Measurements from ENCODE around the gene EXOG. TPM values are rescaled to one million over a fixed set of nuclear protein-coding genes. Genes with fewer than 3 reads are reported as not detected.
A peak's percentile ranks its signal among the peaks of the same experiment; 100 is the strongest.

The EXOG gene
- total RNA-seq, 2 experiments from 2014 or later, result 11.7 to 13.0 TPM

- H3K27me3 Mint-ChIP-seq, result no peaks in the 10 kb centered on the region
- no peak overlapping the region for H3K27ac Mint-ChIP-seq
- H3K4me1 Mint-ChIP-seq (ENCODE audit: low read depth), result peaks cover 4% of the 10 kb centered on the region
- no peak for DNase-seq
- ChIA-PET POLR2A (no interaction called here), CTCF (no interaction called here)
- intact Hi-C loops (cut with micrococcal nuclease), result loop anchor here (5.0 kb wide), 1 partner anchor 359 kb away; no protein-coding TSS in a partner anchor
- H3K4me3 Mint-ChIP-seq, result no peak overlapping the region
- H3K9me3 Mint-ChIP-seq, result no peaks in the 10 kb centered on the region
- peaks cover 2% of the 10 kb centered on the region for H3K36me3 Mint-ChIP-seq
Observed at GRCh38 chr3:38476157-38476756, 19.9 kb upstream of the EXOG start.

- peaks cover 8% of the 10 kb centered on the region for H3K36me3 Mint-ChIP-seq
- POLR2A ChIA-PET, result no interaction called here
Observed at GRCh38 chr3:38477057-38477820, 18.9 kb upstream of the EXOG start.

GRCh38 chr3:38477839-38478450, 18.2 kb upstream of the EXOG start:
- no peaks in the 10 kb centered on the region for H3K4me1 Mint-ChIP-seq (ENCODE audit: low read depth)
- H3K27me3 Mint-ChIP-seq, result no peaks in the 10 kb centered on the region
- ChIA-PET CTCF (interaction anchor here (6.8 kb wide), 1 partner anchor 132 kb away, joined by 75 read pairs; the partner anchor contains the start of gene XYLB), POLR2A (no interaction called here)
- H3K27ac Mint-ChIP-seq, result no peak overlapping the region
- peaks cover 10% of the 10 kb centered on the region for H3K36me3 Mint-ChIP-seq
- no peaks in the 10 kb centered on the region for H3K9me3 Mint-ChIP-seq
- intact Hi-C loops (cut with micrococcal nuclease), result loop anchor here (2.0 to 5.0 kb wide), 2 partner anchors 131 to 361 kb away; partner anchors contain the start of gene XYLB
- DNase-seq, result no peak
- H3K4me3 Mint-ChIP-seq, result no peak overlapping the region

More at GRCh38 chr3:38477057-38477820, 18.9 kb upstream of the EXOG start:
- Mint-ChIP-seq H3K27ac (no peak overlapping the region), H3K4me1 (ENCODE audit: low read depth) (peaks cover 2% of the 10 kb centered on the region), H3K27me3 (no peaks in the 10 kb centered on the region), H3K9me3 (no peaks in the 10 kb centered on the region), H3K4me3 (no peak overlapping the region)
- intact Hi-C loops (cut with micrococcal nuclease), result loop anchor here (5.0 kb wide), 1 partner anchor 360 kb away; no protein-coding TSS in a partner anchor
- CTCF ChIA-PET, result interaction anchor here (6.8 kb wide), 1 partner anchor 132 kb away, joined by 75 read pairs; the partner anchor contains the start of gene XYLB
- DNase-seq, result no peak

- no peak overlapping the region for H3K4me3 Mint-ChIP-seq
- no peak overlapping the region for H3K27ac Mint-ChIP-seq
- intact Hi-C loops (cut with micrococcal nuclease), result loop anchor here (2.0 to 5.0 kb wide), 2 partner anchors 132 to 362 kb away; partner anchors contain the start of gene XYLB
- no peaks in the 10 kb centered on the region for H3K9me3 Mint-ChIP-seq
- no peak for DNase-seq
- no peaks in the 10 kb centered on the region for H3K4me1 Mint-ChIP-seq (ENCODE audit: low read depth)
- no peaks in the 10 kb centered on the region for H3K27me3 Mint-ChIP-seq
- ChIA-PET CTCF (interaction anchor here (1.0 to 6.8 kb wide), 5 partner anchors 11 to 133 kb away, joined by 3 to 75 read pairs (median 13); partner anchors contain the start of gene XYLB), POLR2A (no interaction called here)
- H3K36me3 Mint-ChIP-seq, result peaks cover 16% of the 10 kb centered on the region
Observed at GRCh38 chr3:38478901-38479300, 17.2 kb upstream of the EXOG start.

GRCh38 chr3:38479431-38480092, 16.6 kb upstream of the EXOG start:
- POLR2A ChIA-PET, result no interaction called here
- Mint-ChIP-seq H3K9me3 (no peaks in the 10 kb centered on the region), H3K27me3 (no peaks in the 10 kb centered on the region), H3K27ac (no peak overlapping the region), H3K4me3 (no peak overlapping the region), H3K4me1 (ENCODE audit: low read depth) (no peaks in the 10 kb centered on the region), H3K36me3 (peaks cover 16% of the 10 kb centered on the region)
- intact Hi-C loops (cut with micrococcal nuclease), result loop anchor here (2.0 to 5.0 kb wide), 3 partner anchors 133 to 362 kb away; partner anchors contain the start of genes ACAA1, MYD88 and XYLB
- CTCF ChIA-PET, result interaction anchor here (0.5 to 6.8 kb wide), 28 partner anchors 10 to 515 kb away, joined by 3 to 75 read pairs (median 4); partner anchors contain the start of genes ACAA1, ACVR2B, EXOG and XYLB
- peak; percentile 58 for DNase-seq

- H3K4me3 Mint-ChIP-seq, result no peak overlapping the region
- peaks cover 18% of the 10 kb centered on the region for H3K36me3 Mint-ChIP-seq
- no peaks in the 10 kb centered on the region for H3K9me3 Mint-ChIP-seq
- H3K27me3 Mint-ChIP-seq, result no peaks in the 10 kb centered on the region
- DNase-seq, result no peak
- intact Hi-C loops (cut with micrococcal nuclease), result loop anchor here (5.0 kb wide), 1 partner anchor 343 kb away; the partner anchor contains the start of genes ACAA1 and MYD88
- no peaks in the 10 kb centered on the region for H3K4me1 Mint-ChIP-seq (ENCODE audit: low read depth)
- H3K27ac Mint-ChIP-seq, result no peak overlapping the region
- ChIA-PET CTCF (interaction anchor here (0.5 to 6.8 kb wide), 33 partner anchors 10 to 515 kb away, joined by 3 to 75 read pairs (median 4); partner anchors contain the start of genes ACAA1, ACVR2B, EXOG and XYLB), POLR2A (no interaction called here)
Observed at GRCh38 chr3:38480093-38480445, 16.1 kb upstream of the EXOG start.

- POLR2A ChIA-PET, result no interaction called here
- Mint-ChIP-seq H3K27me3 (no peaks in the 10 kb centered on the region), H3K4me3 (no peak overlapping the region), H3K9me3 (no peaks in the 10 kb centered on the region), H3K27ac (no peak overlapping the region), H3K36me3 (peaks cover 18% of the 10 kb centered on the region), H3K4me1 (ENCODE audit: low read depth) (no peaks in the 10 kb centered on the region)
- intact Hi-C loops (cut with micrococcal nuclease), result loop anchor here (5.0 kb wide), 1 partner anchor 344 kb away; the partner anchor contains the start of genes ACAA1 and MYD88
- no peak for DNase-seq
- CTCF ChIA-PET, result interaction anchor here (1.0 to 6.8 kb wide), 19 partner anchors 9 to 506 kb away, joined by 3 to 75 read pairs (median 8); partner anchors contain the start of genes EXOG and XYLB
Observed at GRCh38 chr3:38480930-38481329, 15.2 kb upstream of the EXOG start.

- ChIA-PET POLR2A (no interaction called here), CTCF (interaction anchor here (0.7 to 6.8 kb wide), 4 partner anchors 8 to 137 kb away, joined by 3 to 75 read pairs (median 5); partner anchors contain the start of genes EXOG and XYLB)
- H3K4me1 Mint-ChIP-seq (ENCODE audit: low read depth), result no peaks in the 10 kb centered on the region
- H3K9me3 Mint-ChIP-seq, result no peaks in the 10 kb centered on the region
- H3K27ac Mint-ChIP-seq, result no peak overlapping the region
- no peak for DNase-seq
- peaks cover 18% of the 10 kb centered on the region for H3K36me3 Mint-ChIP-seq
- intact Hi-C loops (cut with micrococcal nuclease), result loop anchor here (5.0 kb wide), 1 partner anchor 346 kb away; the partner anchor contains the start of genes ACAA1 and MYD88
- H3K4me3 Mint-ChIP-seq, result no peak overlapping the region
- H3K27me3 Mint-ChIP-seq, result no peaks in the 10 kb centered on the region
Observed at GRCh38 chr3:38482951-38483350, 13.2 kb upstream of the EXOG start.

- intact Hi-C loops (cut with micrococcal nuclease), result no loop called here
- H3K36me3 Mint-ChIP-seq, result peaks cover 9% of the 10 kb centered on the region
- no peaks in the 10 kb centered on the region for H3K9me3 Mint-ChIP-seq
- H3K4me1 Mint-ChIP-seq (ENCODE audit: low read depth), result no peaks in the 10 kb centered on the region
- no peaks in the 10 kb centered on the region for H3K27me3 Mint-ChIP-seq
- no peak overlapping the region for H3K4me3 Mint-ChIP-seq
- no peak overlapping the region for H3K27ac Mint-ChIP-seq
- no peak for DNase-seq
- ChIA-PET CTCF (interaction anchor here (0.7 to 1.2 kb wide), 2 partner anchors 34 to 168 kb away, joined by 3 read pairs; no protein-coding TSS in a partner anchor), POLR2A (no interaction called here)
Observed at GRCh38 chr3:38487323-38487722, 8.8 kb upstream of the EXOG start.

GRCh38 chr3:38488949-38489348, 7.2 kb upstream of the EXOG start:
- no peaks in the 10 kb centered on the region for H3K4me1 Mint-ChIP-seq (ENCODE audit: low read depth)
- no peak overlapping the region for H3K4me3 Mint-ChIP-seq
- H3K27ac Mint-ChIP-seq, result no peak overlapping the region
- H3K36me3 Mint-ChIP-seq, result peaks cover 2% of the 10 kb centered on the region
- H3K9me3 Mint-ChIP-seq, result no peaks in the 10 kb centered on the region
- POLR2A ChIA-PET, result no interaction called here
- intact Hi-C loops (cut with micrococcal nuclease), result no loop called here
- no peak for DNase-seq
- CTCF ChIA-PET, result interaction anchor here (1.1 to 2.2 kb wide), 2 partner anchors 9 to 142 kb away, joined by 4 to 13 read pairs; partner anchors contain the start of gene XYLB
- H3K27me3 Mint-ChIP-seq, result no peaks in the 10 kb centered on the region

- CTCF ChIA-PET, result interaction anchor here (0.8 to 2.2 kb wide), 4 partner anchors 10 to 143 kb away, joined by 3 to 13 read pairs (median 4); partner anchors contain the start of gene XYLB
- intact Hi-C loops (cut with micrococcal nuclease), result no loop called here
- no peak overlapping the region for H3K27ac Mint-ChIP-seq
Observed at GRCh38 chr3:38489766-38490165, 6.4 kb upstream of the EXOG start.

More at GRCh38 chr3:38489766-38490165, 6.4 kb upstream of the EXOG start:
- POLR2A ChIA-PET, result no interaction called here
- no peaks in the 10 kb centered on the region for H3K9me3 Mint-ChIP-seq
- DNase-seq, result no peak
- no peaks in the 10 kb centered on the region for H3K4me1 Mint-ChIP-seq (ENCODE audit: low read depth)
- no peaks in the 10 kb centered on the region for H3K27me3 Mint-ChIP-seq
- peaks cover 2% of the 10 kb centered on the region for H3K36me3 Mint-ChIP-seq
- no peak overlapping the region for H3K4me3 Mint-ChIP-seq
